HepG2 (cell line): ENCODE data around the gene NEK5. TPM values are rescaled to one million over a fixed set of nuclear protein-coding genes. Genes with fewer than 3 reads are reported as not detected.

Experiments
- ASH2L ChIP-seq: fragments of 300-600, 200-600 bp; sonication (generic); IDR thresholded peaks from 2 replicates; pipeline ENCODE4 v1.7.0; 2017; ENCODE audit warnings: low read depth, mild to moderate bottlenecking, moderate library complexity, mixed read lengths, low read length; ENCODE audit not compliant: insufficient read length
- CCDC6 ChIP-seq: sonication (generic); formaldehyde crosslinking; IDR thresholded peaks from 2 replicates; pipeline ENCODE4 v1.8.1; 2022; ENCODE audit warnings: mild to moderate bottlenecking, missing genetic modification reagents, moderate library complexity
- ETV6 ChIP-seq: sonication (generic); formaldehyde crosslinking; conservative IDR thresholded peaks from 2 replicates; pipeline ENCODE4 v1.4.0; 2020; ENCODE audit warnings: missing genetic modification reagents
- GPBP1L1 ChIP-seq: sonication (generic); formaldehyde crosslinking; IDR thresholded peaks from 2 replicates; pipeline ENCODE4 v1.5.0; 2020; ENCODE audit warnings: mild to moderate bottlenecking, missing genetic modification reagents
- HMGA1 ChIP-seq: sonication (generic); formaldehyde crosslinking; conservative IDR thresholded peaks from 2 replicates; pipeline ENCODE4 v1.4.0; 2020; ENCODE audit warnings: missing genetic modification reagents
- MAX ChIP-seq: IDR thresholded peaks from 2 replicates; pipeline ENCODE4 v1.6.1; 2012; ENCODE audit warnings: inconsistent platforms
- MIXL1 ChIP-seq: IDR thresholded peaks from 2 replicates; pipeline ENCODE4 v1.6.1; 2016
- MTERF4 ChIP-seq: sonication (generic); formaldehyde crosslinking; IDR thresholded peaks from 2 replicates; pipeline ENCODE4 v1.8.0; 2023; ENCODE audit warnings: mild to moderate bottlenecking, missing genetic modification reagents
- NFKBIZ ChIP-seq: IDR thresholded peaks from 2 replicates; pipeline ENCODE4 v1.6.1; 2018; ENCODE audit warnings: missing genetic modification reagents, missing compliant biosample characterization
- RFX3 ChIP-seq: IDR thresholded peaks from 2 replicates; pipeline ENCODE4 v1.6.1; 2016; ENCODE audit warnings: missing biosample characterization, missing genetic modification reagents
- SIX1 ChIP-seq: sonication (generic); formaldehyde crosslinking; IDR thresholded peaks from 2 replicates; pipeline ENCODE4 v1.4.0; 2020; ENCODE audit warnings: missing genetic modification reagents, borderline replicate concordance
- SIX4 ChIP-seq: sonication (generic); formaldehyde crosslinking; IDR thresholded peaks from 2 replicates; pipeline ENCODE4 v1.4.0; 2020; ENCODE audit warnings: missing genetic modification reagents
- SNAPC5 ChIP-seq: sonication (generic); formaldehyde crosslinking; IDR thresholded peaks from 2 replicates; pipeline ENCODE4 v1.8.1; 2023; ENCODE audit warnings: mild to moderate bottlenecking, missing genetic modification reagents, borderline replicate concordance
- SOX13 ChIP-seq, 3 experiments: fragments of 450-650 bp in 1 of 3; sonication (generic) in 1 of 3; formaldehyde crosslinking in 1 of 3; IDR thresholded peaks in 2 of 3; conservative IDR thresholded peaks in 1 of 3; 2 replicates each; pipeline versions ENCODE4 v1.5.0 to v1.6.1; 2016 to 2020; ENCODE audit warnings: antibody characterized with exemption in 1 of 3, mild to moderate bottlenecking in 1 of 3, missing compliant biosample characterization in 1 of 3, missing genetic modification reagents in 1 of 3, moderate library complexity in 1 of 3
- WIZ ChIP-seq: sonication (generic); formaldehyde crosslinking; IDR thresholded peaks from 2 replicates; pipeline ENCODE4 v1.5.1; 2020; ENCODE audit warnings: mild to moderate bottlenecking, missing genetic modification reagents
- ZBED4 ChIP-seq: sonication (generic); formaldehyde crosslinking; IDR thresholded peaks from 2 replicates; pipeline ENCODE4 v1.4.0; 2020; ENCODE audit warnings: missing genetic modification reagents, borderline replicate concordance
- ZFP36 ChIP-seq: fragments of 150-350 bp; IDR thresholded peaks from 2 replicates; pipeline ENCODE4 v1.6.1; 2018; ENCODE audit warnings: borderline replicate concordance, low read length, low read depth; ENCODE audit not compliant: partially characterized antibody
- ZNF335 ChIP-seq: sonication (generic); formaldehyde crosslinking; IDR thresholded peaks from 2 replicates; pipeline ENCODE4 v1.4.0; 2020; ENCODE audit warnings: missing genetic modification reagents
- ZNF441 ChIP-seq: sonication (generic); formaldehyde crosslinking; IDR thresholded peaks from 2 replicates; pipeline ENCODE4 v1.7.0; 2021; ENCODE audit warnings: missing genetic modification reagents, borderline replicate concordance
- ZNF569 ChIP-seq: sonication (generic); formaldehyde crosslinking; IDR thresholded peaks from 2 replicates; pipeline ENCODE4 v1.5.0; 2020; ENCODE audit warnings: mild to moderate bottlenecking, missing genetic modification reagents, moderate library complexity, borderline replicate concordance
- ZSCAN31 ChIP-seq: sonication (generic); formaldehyde crosslinking; IDR thresholded peaks from 2 replicates; pipeline ENCODE4 v1.5.0; 2020; ENCODE audit warnings: low read depth, mild to moderate bottlenecking, missing genetic modification reagents
- polyA plus RNA-seq, 8 experiments: library from polyadenylated mRNA; depleted of rRNA in 3 of 8; stranded (reverse) in 7 of 8; unstranded in 1 of 8; fragments of >200 nt; fragmentation: Illumina TruSeq in 4 of 8; extraction: Trizol in 4 of 8; gene quantifications; 2 replicates each; pipeline versions ENCODE4 v1.2.1 to v1.2.3, GENCODE V29; 2011 to 2016; ENCODE audit warnings: low read depth in 4 of 8, missing spikeins in 1 of 8, mixed read lengths in 1 of 8; ENCODE audit not compliant: insufficient read depth in 1 of 8
- total RNA-seq, 5 experiments: library from RNA; depleted of rRNA; stranded (reverse); fragments of >200 nt; fragmentation: Illumina TruSeq; extraction: Trizol; gene quantifications; 2 replicates each; pipeline ENCODE4 v1.2.3, GENCODE V29; 2016; ENCODE audit warnings: low read depth in 1 of 5

The NEK5 gene
- total and polyA plus RNA-seq, 2 of the 13 experiments (the other 11 are each of a cell fraction or from before 2014, with no cell fraction given): 0.12 to 0.22 TPM

GRCh38 chr13:51998723-51999509 lies 130.0 kb downstream of the NEK5 start (continued):
- TF ChIP-seq ZBED4 (CRISPR knock-in tag) (no peak), GPBP1L1 (no peak), HMGA1 (no peak), SIX4 (CRISPR knock-in tag) (peak; percentile 96), ZFP36 (no peak), SOX13 (IDR thresholded peaks at IDR 0.05) (no peak), SOX13 (CRISPR knock-in tag; conservative IDR thresholded peaks at IDR 0.05 in 1 of 2, IDR thresholded peaks at IDR 0.05 in 1 of 2) (peak in 1 of 2 experiments; percentile 53; a peak in 2 of 4 replicates), MTERF4 (no peak), ASH2L (peak; percentile 16), RFX3 (CRISPR knock-in tag) (no peak), NFKBIZ (CRISPR knock-in tag) (peak; percentile 43; the same call in 1 of the 2 replicates), ZNF569 (CRISPR knock-in tag) (no peak), ETV6 (CRISPR knock-in tag) (no peak), MAX (0 out of 2 replicates have a peak, but pooled peaks have one; percentile 26), CCDC6 (peak; percentile 62; the same call in 1 of the 2 replicates), SNAPC5 (CRISPR knock-in tag) (no peak), ZSCAN31 (no peak), MIXL1 (CRISPR knock-in tag) (peak; percentile 33; the same call in 1 of the 2 replicates), WIZ (CRISPR knock-in tag) (no peak), ZNF335 (CRISPR knock-in tag) (no peak), SIX1 (peak; percentile 95), ZNF441 (CRISPR knock-in tag) (no peak)
